GM10847 (cell line): ENCODE measurements around the gene PADI6.

Experiments used
- POLR2A ChIP-seq: IDR thresholded peaks from 2 replicates; pipeline ENCODE4 v1.6.1; 2011; ENCODE audit not compliant: insufficient read length; ENCODE audit errors: extremely low read depth

The PADI6 gene

DNA sequence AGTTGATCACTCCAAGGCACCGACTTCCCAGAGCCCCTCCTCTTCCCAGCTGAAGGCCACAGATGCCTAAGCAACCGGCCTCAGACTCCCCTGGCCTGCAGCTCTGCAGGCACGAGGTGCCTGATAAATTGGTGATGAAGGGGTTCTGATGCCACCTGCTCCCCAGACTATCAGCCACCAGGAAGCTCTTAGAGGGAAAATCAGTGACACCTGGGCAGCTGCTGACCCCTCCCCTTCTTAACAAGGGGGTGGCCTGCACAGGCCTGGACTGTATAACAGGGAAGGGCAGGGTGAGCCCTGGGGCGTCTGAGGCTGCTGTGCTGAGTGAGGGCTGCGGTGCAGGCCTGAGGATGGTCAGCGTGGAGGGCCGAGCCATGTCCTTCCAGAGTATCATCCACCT is at the start of gene PADI6:
TSS of gene PADI6 (plus strand) at position 301 of the 400 bp plus-strand sequence. CDS start at position 351, 50 bp downstream.
- TF ChIP-seq POLR2A, result no peak

DNA sequence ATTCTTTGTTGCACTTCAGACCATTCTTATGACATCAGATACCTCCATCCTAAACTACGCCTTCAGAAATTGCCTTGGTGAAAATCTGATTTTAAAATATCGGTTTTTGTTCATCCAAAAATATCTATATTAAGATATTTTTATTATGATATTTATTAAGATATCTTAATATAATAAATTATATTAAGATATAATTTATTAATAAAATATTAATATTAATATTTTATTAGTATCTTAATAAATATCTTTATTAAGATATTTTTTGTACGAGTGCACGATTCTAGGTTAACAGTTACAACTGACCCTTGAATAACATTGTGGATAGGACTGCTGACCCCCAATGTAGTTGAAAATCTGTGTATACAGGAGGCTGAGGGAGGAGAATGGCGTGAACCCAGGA is 43.1 kb upstream of the PADI6 start:
- no peak for TF ChIP-seq POLR2A

- TF ChIP-seq POLR2A, result no peak
These were observed 42.4 kb upstream of the PADI6 start for GRCh38 chr1:17329610-17330009.

- TF ChIP-seq POLR2A, result no peak
These were observed 41.1 kb upstream of the PADI6 start for GRCh38 chr1:17330856-17331255.

- TF ChIP-seq POLR2A, result no peak
These were observed 38.9 kb upstream of the PADI6 start for GRCh38 chr1:17333081-17333480.

DNA sequence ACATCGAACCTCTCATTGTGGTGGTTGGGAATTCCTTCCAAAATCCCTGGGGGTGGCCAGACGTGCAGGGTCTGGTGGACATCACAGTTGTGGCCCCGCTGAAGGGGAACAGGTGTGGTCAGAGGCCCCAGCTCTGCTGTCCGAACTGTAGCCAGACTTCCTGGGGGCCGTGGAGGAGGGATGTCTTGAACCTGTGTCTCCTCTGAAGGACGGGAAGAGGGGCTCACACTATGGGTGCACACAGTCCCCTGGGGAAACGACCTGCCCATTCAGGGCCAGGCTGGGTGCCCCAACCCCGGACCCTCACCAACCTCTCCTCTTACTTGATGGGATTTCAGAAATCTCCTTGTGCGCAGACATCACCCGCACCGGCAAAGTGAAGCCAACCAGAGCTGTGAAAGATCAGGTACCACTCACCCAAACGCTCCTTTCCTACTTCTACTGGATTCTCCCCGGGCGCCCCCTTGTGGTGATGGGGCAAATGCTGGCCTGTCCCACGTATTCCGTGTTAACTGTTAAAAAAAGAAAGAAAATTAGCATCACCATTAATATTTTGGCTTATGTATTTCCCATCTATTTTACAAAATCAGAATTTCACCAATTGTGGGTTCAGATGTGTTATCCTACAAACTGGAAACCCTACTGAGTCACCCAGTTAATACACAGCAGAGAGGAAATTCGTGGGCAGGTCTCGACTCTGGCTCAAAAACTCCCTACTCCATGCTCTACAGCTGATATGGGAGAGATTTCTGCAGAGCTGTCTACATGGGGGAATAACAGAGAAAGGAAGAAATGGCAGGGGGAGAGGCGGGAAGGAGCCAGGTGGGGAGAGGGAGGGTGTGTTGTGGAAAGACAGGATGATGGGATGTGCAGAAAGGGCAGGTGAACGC is 35.9 kb upstream of the PADI6 start:
- no peak for TF ChIP-seq POLR2A

GRCh38 chr1:17338706-17339493 is 33.1 kb upstream of the PADI6 start:
- no peak for TF ChIP-seq POLR2A

- no peak for TF ChIP-seq POLR2A
These were observed 32.5 kb upstream of the PADI6 start for GRCh38 chr1:17339521-17339920.

GRCh38 chr1:17340358-17340757 is 31.6 kb upstream of the PADI6 start:
- no peak for TF ChIP-seq POLR2A

- no peak for TF ChIP-seq POLR2A
These were observed 30.0 kb upstream of the PADI6 start for GRCh38 chr1:17342014-17342441.

DNA sequence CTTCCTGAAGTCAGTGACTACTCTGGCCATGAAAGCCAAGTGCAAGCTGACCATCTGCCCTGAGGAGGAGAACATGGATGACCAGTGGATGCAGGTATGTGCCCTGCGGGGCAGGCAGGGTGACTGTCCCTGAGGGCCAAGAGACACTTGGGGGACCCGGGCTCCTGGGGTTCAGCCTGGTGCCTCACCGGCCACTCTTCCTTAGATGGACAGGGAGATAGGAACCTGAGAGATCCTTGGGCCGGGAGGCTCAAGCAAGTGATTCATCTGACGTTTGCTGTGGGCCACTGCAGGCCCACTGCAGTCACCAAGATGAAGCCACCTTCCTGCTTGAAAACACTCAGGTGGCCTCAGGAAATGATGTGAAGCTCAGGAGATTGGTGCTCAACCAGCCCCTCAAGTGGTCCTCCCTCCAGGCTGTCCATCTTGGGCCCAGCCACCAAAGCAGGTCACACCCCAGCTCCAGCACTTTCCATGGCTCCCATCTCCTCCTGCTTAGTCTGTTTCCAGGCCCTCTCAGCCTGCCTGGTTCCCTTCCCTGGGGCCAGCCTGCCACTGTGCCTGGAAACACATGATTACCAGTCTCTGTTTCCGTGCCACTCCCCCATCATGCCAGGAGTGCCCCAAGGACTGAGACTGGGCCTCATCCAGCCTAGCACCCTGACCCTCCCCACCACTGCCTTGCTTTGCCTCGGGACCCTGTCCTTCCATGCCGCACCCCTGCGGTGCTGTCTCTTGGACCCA is 25.8 kb upstream of the PADI6 start:
- TF ChIP-seq POLR2A, result no peak

GRCh38 chr1:17347769-17348592 is 24.0 kb upstream of the PADI6 start:
- no peak for TF ChIP-seq POLR2A

GRCh38 chr1:17348593-17349234 is 23.3 kb upstream of the PADI6 start:
- no peak for TF ChIP-seq POLR2A

GRCh38 chr1:17350083-17350482 is 21.9 kb upstream of the PADI6 start:
- no peak for TF ChIP-seq POLR2A

- no peak for TF ChIP-seq POLR2A
These were observed 21.0 kb upstream of the PADI6 start for GRCh38 chr1:17350928-17351446.
